Measurements from ENCODE around the gene SV2B.

DNA sequence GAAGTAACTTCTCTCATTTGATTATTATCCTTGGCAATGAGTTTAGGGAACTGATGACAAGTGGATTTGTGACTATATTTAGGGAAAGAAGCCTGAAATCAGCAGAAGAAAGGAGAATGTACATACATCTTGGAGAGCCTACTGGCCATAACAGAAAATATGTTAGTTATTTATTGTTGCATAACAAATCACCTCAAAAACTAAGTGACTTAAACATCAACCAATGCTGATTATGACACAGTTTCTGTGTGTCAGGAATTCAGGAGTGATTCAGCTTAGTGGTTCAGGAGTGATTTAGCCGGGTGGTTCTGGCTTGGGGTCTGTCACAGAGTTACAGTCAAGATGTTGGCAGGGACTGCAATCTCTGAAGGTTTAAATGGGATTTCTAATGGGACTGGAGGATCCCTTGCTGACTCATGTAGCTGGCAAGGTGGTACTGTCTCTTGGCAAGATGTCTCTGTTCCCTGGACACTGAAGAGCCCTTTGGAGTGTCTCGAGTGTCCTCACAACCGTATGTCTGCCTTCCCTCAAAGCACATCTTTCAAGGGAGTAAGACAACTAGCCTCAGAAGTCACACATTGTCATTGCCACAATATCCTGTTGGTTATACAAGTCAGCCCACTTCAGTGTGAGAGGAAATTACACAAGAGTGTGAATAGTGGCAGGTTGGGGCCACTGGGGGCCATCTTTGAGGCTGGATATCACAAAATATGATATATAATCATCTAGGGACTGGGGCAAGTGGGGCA lies 248.9 kb downstream of the SV2B start:
- TF ChIP-seq, protein P1, sequence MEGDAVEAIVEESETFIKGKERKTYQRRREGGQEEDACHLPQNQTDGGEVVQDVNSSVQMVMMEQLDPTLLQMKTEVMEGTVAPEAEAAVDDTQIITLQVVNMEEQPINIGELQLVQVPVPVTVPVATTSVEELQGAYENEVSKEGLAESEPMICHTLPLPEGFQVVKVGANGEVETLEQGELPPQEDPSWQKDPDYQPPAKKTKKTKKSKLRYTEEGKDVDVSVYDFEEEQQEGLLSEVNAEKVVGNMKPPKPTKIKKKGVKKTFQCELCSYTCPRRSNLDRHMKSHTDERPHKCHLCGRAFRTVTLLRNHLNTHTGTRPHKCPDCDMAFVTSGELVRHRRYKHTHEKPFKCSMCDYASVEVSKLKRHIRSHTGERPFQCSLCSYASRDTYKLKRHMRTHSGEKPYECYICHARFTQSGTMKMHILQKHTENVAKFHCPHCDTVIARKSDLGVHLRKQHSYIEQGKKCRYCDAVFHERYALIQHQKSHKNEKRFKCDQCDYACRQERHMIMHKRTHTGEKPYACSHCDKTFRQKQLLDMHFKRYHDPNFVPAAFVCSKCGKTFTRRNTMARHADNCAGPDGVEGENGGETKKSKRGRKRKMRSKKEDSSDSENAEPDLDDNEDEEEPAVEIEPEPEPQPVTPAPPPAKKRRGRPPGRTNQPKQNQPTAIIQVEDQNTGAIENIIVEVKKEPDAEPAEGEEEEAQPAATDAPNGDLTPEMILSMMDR (IDR thresholded peaks at IDR 0.05) = no peak
- TF ChIP-seq POLR2A (IDR thresholded peaks at IDR 0.05) (no peak), POLR2AphosphoS5 (IDR thresholded peaks at IDR 0.05) (no peak), EP300 (IDR thresholded peaks at IDR 0.05) (no peak)

Data from stomach (tissue), 4 donors.